ENCODE results near the gene SLC1A7.

SLC1A7 gene

DNA sequence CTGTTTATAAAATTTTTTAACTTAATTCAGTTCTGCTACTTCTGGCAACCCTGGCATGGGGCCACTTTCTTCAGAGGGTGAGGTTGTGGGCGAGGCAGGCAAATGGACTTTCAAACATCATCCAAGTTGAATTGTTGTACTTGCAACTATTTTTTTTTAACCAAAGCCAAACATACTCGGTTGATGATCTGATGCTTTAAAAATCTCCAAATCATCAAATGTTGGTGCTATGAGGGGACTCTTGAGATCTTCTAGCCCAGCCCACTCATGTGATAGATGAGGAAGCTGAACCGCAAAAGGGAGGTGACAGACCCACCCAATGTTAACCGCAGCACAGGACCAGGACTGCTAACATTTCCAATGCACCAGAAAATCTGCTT, 6.7 kb downstream of the SLC1A7 start:
- Histone ChIP-seq H3K4me3 (replicated peaks; ENCODE audit: low read depth, low read length) (no peak overlapping the region), H3K27me3 (replicated peaks; ENCODE audit: control insufficient read depth, insufficient read depth, low read length) (no peaks in the 10 kb centered on the region), H3K36me3 (ENCODE audit: control insufficient read depth, insufficient read depth, low read length) (no peaks in the 10 kb centered on the region)
- no peak for TF ChIP-seq CTCF (IDR thresholded peaks at IDR 0.05; ENCODE audit: insufficient read depth, low read length, poor library complexity, severe bottlenecking)
- no peak for DNase-seq (ENCODE audit: extremely low read depth, insufficient read length)

DNA sequence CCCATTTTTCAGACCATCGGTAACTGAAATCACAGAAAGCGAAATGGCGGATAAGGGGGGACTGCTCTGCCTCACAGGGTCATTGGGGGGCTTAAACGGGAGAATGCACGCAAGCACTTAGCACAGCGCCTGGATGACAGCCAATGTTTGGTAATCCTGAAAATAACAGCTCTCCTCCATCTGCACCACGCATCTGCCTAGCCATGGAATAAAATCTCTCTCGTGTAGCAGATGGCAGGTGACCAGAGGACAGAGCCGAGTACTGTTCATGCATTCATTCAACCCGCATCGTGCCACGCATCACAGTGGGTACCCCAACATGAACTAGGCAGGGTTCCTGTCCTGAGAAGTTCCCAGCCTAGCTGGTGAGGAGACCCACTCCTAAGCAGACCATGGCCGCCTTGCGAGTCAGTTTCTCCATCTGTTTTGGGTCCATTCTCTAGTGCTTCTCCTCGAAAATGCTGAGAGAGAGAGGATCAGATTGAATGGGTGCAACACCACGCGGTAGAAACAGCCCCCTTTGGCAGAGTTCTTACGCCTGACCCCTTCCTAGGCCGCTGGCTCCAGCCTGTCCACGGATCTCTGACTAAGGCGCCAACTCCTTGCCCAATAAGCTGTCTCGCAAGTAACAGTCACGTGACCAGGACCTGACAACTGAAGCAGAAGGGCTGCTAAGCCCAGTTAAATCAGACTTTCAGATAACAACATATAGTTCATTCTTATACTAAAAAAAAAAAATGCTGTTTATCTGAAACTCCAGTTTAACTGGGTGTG, 7.3 kb downstream of the SLC1A7 start:
- DNase-seq (ENCODE audit: extremely low read depth, insufficient read length), result no peak
- H3K36me3 ChIP-seq (ENCODE audit: control insufficient read depth, insufficient read depth, low read length), result no peaks in the 10 kb centered on the region
- H3K27me3 ChIP-seq (replicated peaks; ENCODE audit: control insufficient read depth, insufficient read depth, low read length), result no peaks in the 10 kb centered on the region
- TF ChIP-seq CTCF (IDR thresholded peaks at IDR 0.05; ENCODE audit: insufficient read depth, low read length, poor library complexity, severe bottlenecking), result no peak
- H3K4me3 ChIP-seq (replicated peaks; ENCODE audit: low read depth, low read length), result no peak overlapping the region

GRCh38 chr1:53134042-53134485, 8.4 kb downstream of the SLC1A7 start:
- no peaks in the 10 kb centered on the region for H3K27me3 ChIP-seq (replicated peaks; ENCODE audit: control insufficient read depth, insufficient read depth, low read length)
- H3K4me3 ChIP-seq (replicated peaks; ENCODE audit: low read depth, low read length), result no peak overlapping the region
- no peak for TF ChIP-seq CTCF (IDR thresholded peaks at IDR 0.05; ENCODE audit: insufficient read depth, low read length, poor library complexity, severe bottlenecking)
- DNase-seq (ENCODE audit: extremely low read depth, insufficient read length), result no peak
- no peaks in the 10 kb centered on the region for H3K36me3 ChIP-seq (ENCODE audit: control insufficient read depth, insufficient read depth, low read length)

DNA sequence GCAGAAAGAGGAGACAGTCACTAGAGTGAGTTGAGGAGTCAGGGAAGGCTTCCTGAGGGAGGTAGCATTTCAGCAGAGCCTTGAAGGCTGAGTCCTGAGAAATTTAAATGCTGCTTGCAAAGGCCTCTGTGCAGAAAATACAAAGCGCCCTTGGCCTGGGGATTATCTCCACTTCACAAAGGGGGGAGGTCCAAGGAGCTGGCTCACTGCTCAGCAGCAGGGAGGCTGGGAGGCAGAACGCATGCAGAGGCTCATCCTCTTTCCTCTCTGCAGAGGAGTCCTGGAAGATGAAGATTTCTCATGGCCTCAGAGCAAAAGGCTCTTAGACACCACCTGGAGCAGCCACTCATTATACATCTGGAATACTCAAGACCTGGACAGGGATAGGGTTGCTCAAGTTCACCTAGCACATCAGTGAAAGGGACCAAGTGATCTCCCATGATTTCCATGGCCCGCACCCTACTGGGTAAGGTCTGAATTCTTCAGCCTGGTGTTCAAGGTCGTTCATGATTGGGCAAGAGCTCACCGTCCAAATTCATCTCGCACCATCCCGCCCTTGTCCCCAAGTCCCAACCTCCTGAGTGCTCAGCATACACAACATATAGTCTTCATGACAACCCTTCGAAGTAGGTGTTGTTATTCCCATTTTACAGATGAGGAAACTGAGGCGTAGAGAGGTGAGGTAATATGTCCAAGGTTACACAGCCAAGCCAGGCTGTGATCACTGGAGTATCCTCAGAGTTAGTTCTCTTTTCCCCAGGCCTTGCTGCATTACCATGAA, 9.0 kb downstream of the SLC1A7 start:
- Histone ChIP-seq H3K4me3 (replicated peaks; ENCODE audit: low read depth, low read length) (no peak overlapping the region), H3K36me3 (ENCODE audit: control insufficient read depth, insufficient read depth, low read length) (no peaks in the 10 kb centered on the region), H3K27me3 (replicated peaks; ENCODE audit: control insufficient read depth, insufficient read depth, low read length) (no peaks in the 10 kb centered on the region)
- DNase-seq (ENCODE audit: extremely low read depth, insufficient read length), result no peak
- no peak for TF ChIP-seq CTCF (IDR thresholded peaks at IDR 0.05; ENCODE audit: insufficient read depth, low read length, poor library complexity, severe bottlenecking)

DNA sequence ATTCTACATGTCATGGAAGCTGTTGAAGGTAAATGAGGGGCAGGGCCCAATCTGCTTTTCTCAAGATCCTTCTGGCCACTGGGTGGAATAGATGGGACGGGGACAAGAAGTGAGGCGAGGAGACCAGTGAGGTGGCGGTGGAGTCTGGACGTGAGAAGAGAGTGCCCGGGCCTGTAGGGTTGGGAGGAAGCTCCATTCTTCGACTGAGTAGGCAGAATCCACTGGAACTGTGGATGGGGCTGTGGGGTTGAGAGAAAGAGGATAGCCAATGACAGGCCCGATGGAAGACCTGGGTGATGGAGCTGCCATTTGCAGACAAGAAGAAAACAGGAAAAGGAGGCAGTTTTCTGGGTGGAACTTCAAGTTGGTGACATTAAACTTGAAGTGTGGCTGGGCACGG, 10.3 kb downstream of the SLC1A7 start:
- Histone ChIP-seq H3K36me3 (ENCODE audit: control insufficient read depth, insufficient read depth, low read length) (no peaks in the 10 kb centered on the region), H3K4me3 (replicated peaks; ENCODE audit: low read depth, low read length) (no peak overlapping the region), H3K27me3 (replicated peaks; ENCODE audit: control insufficient read depth, insufficient read depth, low read length) (no peaks in the 10 kb centered on the region; the same call in 1 of the 2 replicates)
- TF ChIP-seq CTCF (IDR thresholded peaks at IDR 0.05; ENCODE audit: insufficient read depth, low read length, poor library complexity, severe bottlenecking), result no peak
- no peak for DNase-seq (ENCODE audit: extremely low read depth, insufficient read length)

Data from GM06990 (cell line).